Adrenal gland (tissue), 5 donors: Measurements from ENCODE around the gene CAMK2D.

Experiments used
- CTCF ChIP-seq, 6 experiments: fragments of 450-650 bp in 4 of 6; fragments of 200-600 bp in 2 of 6; sonication (generic) in 1 of 6; IDR thresholded peaks; 1 replicate in 5 of 6; 2 replicates in 1 of 6; pipeline versions ENCODE4 v1.5.1 to v1.8.0; 2016 to 2021; ENCODE audit warnings: antibody characterized with exemption in 6 of 6, mild to moderate bottlenecking in 2 of 6, moderate library complexity in 1 of 6
- POLR2A ChIP-seq, 2 donors: fragments of 450-650 bp; IDR thresholded peaks; one replicate each; pipeline ENCODE4 v1.6.1; 2017; ENCODE audit warnings: antibody characterized with exemption in 2 of 2, mild to moderate bottlenecking in 2 of 2, moderate library complexity in 1 of 2
- donor health status: DM: no; HTN: no; CAD: no.

- TF ChIP-seq CTCF (IDR thresholded peaks at IDR 0.05) (no peak), POLR2A (IDR thresholded peaks at IDR 0.05) (no peak)
Measured at GRCh38 chr4:113620032-113620431, 141.5 kb downstream of the CAMK2D start.
